ENCODE data around the gene PRXL2B. TPM values are rescaled to one million over a fixed set of nuclear protein-coding genes. Genes with fewer than 3 reads are reported as not detected.

The PRXL2B gene
- total RNA-seq (2021) (34.8 and 41.0 TPM in 2 replicates), Bru-seq, nascent RNA (percentile 47 among the genes with signal in this experiment), BruChase-seq, experiment 1, labeled RNA remaining after a 2-hour chase (percentile 63 among the genes with signal in this experiment), BruChase-seq, experiment 2, labeled RNA remaining after a 6-hour chase (percentile 84 among the genes with signal in this experiment)
- long read RNA-seq, transcript PRXL2B-204 (7 exons, 2,749 nt): major isoform, 24 of 75 reads
- long read RNA-seq, transcript PRXL2B-203 (7 exons, 2,689 nt): minor isoform, 21 of 75 reads
- long read RNA-seq, partial matches to known transcripts: 5 of 75 reads
- long read RNA-seq, other reads (novel, unspliced or antisense): 22 of 75 reads

GRCh38 chr1:2586154-2587070 is at the start of gene PRXL2B:
PRXL2B (plus strand) TSS chr1:2586777; CDS start chr1:2586886, 109 bp downstream.
- Histone ChIP-seq H3K9me3 (ENCODE audit: low read depth, low read length, poor library complexity, severe bottlenecking) (no peaks in the 10 kb centered on the region), H3K4me3 (ENCODE audit: low read depth, low read length, poor library complexity, severe bottlenecking) (peak within 1 kb of the TSS; percentile 65), H3K36me3 (ENCODE audit: insufficient read depth, low read length, poor library complexity, severe bottlenecking) (no peaks in the 10 kb centered on the region), H3K27ac (ENCODE audit: low read depth, low read length, poor library complexity, severe bottlenecking) (peak within 1 kb of the TSS; percentile 90), H3K4me1 (ENCODE audit: insufficient read depth, low read length, poor library complexity, severe bottlenecking) (peaks cover 7% of the 10 kb centered on the region), H3K27me3 (replicated peaks; ENCODE audit: insufficient read depth, low read depth, low read length, poor library complexity) (no peaks in the 10 kb centered on the region)
- intact Hi-C loops (cut with micrococcal nuclease; ENCODE audit: unreplicated experiment): no loop called here
- BruUV-seq (replicated peaks): no TSS peak
- peak; percentile 99 for DNase-seq (ENCODE audit: low spot score)
- CTCF ChIA-PET: no interaction called here
- TF ChIP-seq EZH2 (IDR thresholded peaks at IDR 0.05; ENCODE audit: borderline replicate concordance, low read depth, low read length, poor library complexity, severe bottlenecking) (no peak), CTCF (conservative IDR thresholded peaks at IDR 0.05; ENCODE audit: low read depth, low read length) (no peak)
- POLR2A ChIA-PET (ENCODE audit: low non-redundant PET): no interaction called here

GRCh38 chr1:2537784-2538115 is 48.8 kb upstream of the PRXL2B start:
- no peak overlapping the region for H3K27ac ChIP-seq (ENCODE audit: low read depth, low read length, poor library complexity, severe bottlenecking)
- H3K27me3 ChIP-seq (replicated peaks; ENCODE audit: insufficient read depth, low read depth, low read length, poor library complexity): peaks cover 28% of the 10 kb centered on the region
- intact Hi-C loops (cut with micrococcal nuclease; ENCODE audit: unreplicated experiment): no loop called here
- no peaks in the 10 kb centered on the region for H3K9me3 ChIP-seq (ENCODE audit: low read depth, low read length, poor library complexity, severe bottlenecking)
- no TSS peak for BruUV-seq (replicated peaks)
- DNase-seq (ENCODE audit: low spot score): no peak
- TF ChIP-seq EZH2 (IDR thresholded peaks at IDR 0.05; ENCODE audit: borderline replicate concordance, low read depth, low read length, poor library complexity, severe bottlenecking) (no peak), CTCF (conservative IDR thresholded peaks at IDR 0.05; ENCODE audit: low read depth, low read length) (no peak)
- H3K4me1 ChIP-seq (ENCODE audit: insufficient read depth, low read length, poor library complexity, severe bottlenecking): peaks cover 13% of the 10 kb centered on the region
- no peaks in the 10 kb centered on the region for H3K36me3 ChIP-seq (ENCODE audit: insufficient read depth, low read length, poor library complexity, severe bottlenecking)
- POLR2A ChIA-PET (ENCODE audit: low non-redundant PET): no interaction called here
- CTCF ChIA-PET: interaction anchor here (0.6 kb wide), 1 partner anchor 156 kb away, joined by 7 read pairs; no protein-coding TSS in a partner anchor
- H3K4me3 ChIP-seq (ENCODE audit: low read depth, low read length, poor library complexity, severe bottlenecking): no peak overlapping the region

GRCh38 chr1:2538376-2538775 is 48.2 kb upstream of the PRXL2B start:
- Histone ChIP-seq H3K36me3 (ENCODE audit: insufficient read depth, low read length, poor library complexity, severe bottlenecking) (no peaks in the 10 kb centered on the region), H3K4me1 (ENCODE audit: insufficient read depth, low read length, poor library complexity, severe bottlenecking) (peaks cover 13% of the 10 kb centered on the region), H3K27me3 (replicated peaks; ENCODE audit: insufficient read depth, low read depth, low read length, poor library complexity) (peaks cover 22% of the 10 kb centered on the region), H3K9me3 (ENCODE audit: low read depth, low read length, poor library complexity, severe bottlenecking) (no peaks in the 10 kb centered on the region), H3K27ac (ENCODE audit: low read depth, low read length, poor library complexity, severe bottlenecking) (no peak overlapping the region), H3K4me3 (ENCODE audit: low read depth, low read length, poor library complexity, severe bottlenecking) (no peak overlapping the region)
- TF ChIP-seq EZH2 (IDR thresholded peaks at IDR 0.05; ENCODE audit: borderline replicate concordance, low read depth, low read length, poor library complexity, severe bottlenecking) (no peak), CTCF (conservative IDR thresholded peaks at IDR 0.05; ENCODE audit: low read depth, low read length) (no peak)
- DNase-seq (ENCODE audit: low spot score): no peak
- CTCF ChIA-PET: no interaction called here
- POLR2A ChIA-PET (ENCODE audit: low non-redundant PET): no interaction called here
- intact Hi-C loops (cut with micrococcal nuclease; ENCODE audit: unreplicated experiment): no loop called here
- no TSS peak for BruUV-seq (replicated peaks)
